Activated T-helper 1 cell treated with anti-CD3 and anti-CD28 coated beads, Interleukin-12 subunit alpha, Interleukin-12 subunit beta, Interleukin-2, Interleukin-4 antibody, amounts not matched to agents 30 ng/mL and 10 ng/mL and 1 ng/mL, durations not matched to agents 14 hours and 24 hours and 36 hours (primary cell): ENCODE data around the gene RNASEH1. TPM values are rescaled to one million over a fixed set of nuclear protein-coding genes. Genes with fewer than 3 reads are reported as not detected.
A peak's percentile ranks its signal among the peaks of the same experiment; 100 is the strongest.
"Not testable (repeated sequence)": the region's sequence is repeated elsewhere in the genome, so short reads cannot be mapped to it uniquely, and the experiment has no call there.

ENCODE experiments used
- DNase-seq: peaks from one replicate; pipeline ENCODE4 v3.0.0; 2021; ENCODE audit warnings: low spot score
- H3K27ac Mint-ChIP-seq: one replicate; pipeline ENCODE4 v1.8.0; 2021; ENCODE audit warnings: mild to moderate bottlenecking, mixed read lengths
- H3K27me3 Mint-ChIP-seq: one replicate; pipeline ENCODE4 v1.8.0; 2022; ENCODE audit warnings: mild to moderate bottlenecking, moderate library complexity, mixed read lengths; ENCODE audit not compliant: insufficient read depth
- H3K36me3 Mint-ChIP-seq: one replicate; pipeline ENCODE4 v1.8.0; 2021; ENCODE audit warnings: low read depth, mixed read lengths
- H3K4me1 Mint-ChIP-seq: one replicate; pipeline ENCODE4 v1.8.0; 2021; ENCODE audit warnings: low read depth, mixed read lengths
- H3K4me3 Mint-ChIP-seq: one replicate; pipeline ENCODE4 v1.8.0; 2021; ENCODE audit warnings: mild to moderate bottlenecking, moderate library complexity, mixed read lengths
- H3K9me3 Mint-ChIP-seq: one replicate; pipeline ENCODE4 v1.8.0; 2021; ENCODE audit warnings: mixed read lengths
- intact Hi-C: fragments of 100-400 bp; cut with micrococcal nuclease; formaldehyde crosslinking; loops from one replicate; pipeline ENCODE4 v1.15.1; 2024
- total RNA-seq: library from RNA; stranded (reverse); gene quantifications from 2 replicates; pipeline ENCODE4 v1.2.3, GENCODE V29; 2022

The RNASEH1 gene
- total RNA-seq, 1 donor from 2014 or later = 30.5 TPM

GRCh38 chr2:3585261-3586109, 27.4 kb upstream of the RNASEH1 start:
- Mint-ChIP-seq H3K27me3 (no peaks in the 10 kb centered on the region), H3K9me3 (no peaks in the 10 kb centered on the region), H3K4me3 (no peak overlapping the region), H3K36me3 (peaks cover 17% of the 10 kb centered on the region), H3K27ac (no peak overlapping the region), H3K4me1 (peaks cover 7% of the 10 kb centered on the region)
- DNase-seq = no peak
- intact Hi-C loops = no loop called here

- no peak for DNase-seq
- Mint-ChIP-seq H3K4me3 (no peak overlapping the region), H3K27me3 (no peaks in the 10 kb centered on the region), H3K9me3 (no peaks in the 10 kb centered on the region), H3K4me1 (peaks cover 14% of the 10 kb centered on the region), H3K36me3 (peaks cover 23% of the 10 kb centered on the region), H3K27ac (no peak overlapping the region)
- intact Hi-C loops = no loop called here
Observed at GRCh38 chr2:3584608-3585260, 26.6 kb upstream of the RNASEH1 start.

GRCh38 chr2:3584076-3584475, 25.9 kb upstream of the RNASEH1 start:
- H3K27ac Mint-ChIP-seq = no peak overlapping the region
- no peaks in the 10 kb centered on the region for H3K27me3 Mint-ChIP-seq
- intact Hi-C loops = no loop called here
- DNase-seq = no peak
- peaks cover 29% of the 10 kb centered on the region for H3K36me3 Mint-ChIP-seq
- H3K4me3 Mint-ChIP-seq = no peak overlapping the region
- H3K4me1 Mint-ChIP-seq = peaks cover 21% of the 10 kb centered on the region
- H3K9me3 Mint-ChIP-seq = no peaks in the 10 kb centered on the region

- Mint-ChIP-seq H3K4me1 (peaks cover 45% of the 10 kb centered on the region), H3K36me3 (peaks cover 52% of the 10 kb centered on the region)
Observed at GRCh38 chr2:3581367-3582262, 23.5 kb upstream of the RNASEH1 start.

GRCh38 chr2:3580449-3580848, 22.3 kb upstream of the RNASEH1 start:
- H3K27ac Mint-ChIP-seq = no peak overlapping the region
- DNase-seq = no peak
- peaks cover 62% of the 10 kb centered on the region for H3K36me3 Mint-ChIP-seq
- H3K9me3 Mint-ChIP-seq = no peaks in the 10 kb centered on the region
- peaks cover 54% of the 10 kb centered on the region for H3K4me1 Mint-ChIP-seq
- no peaks in the 10 kb centered on the region for H3K27me3 Mint-ChIP-seq
- intact Hi-C loops = no loop called here
- no peak overlapping the region for H3K4me3 Mint-ChIP-seq

More at GRCh38 chr2:3581367-3582262, 23.5 kb upstream of the RNASEH1 start:
- no peak overlapping the region for H3K27ac Mint-ChIP-seq
- intact Hi-C loops = no loop called here
- no peak overlapping the region for H3K4me3 Mint-ChIP-seq
- H3K27me3 Mint-ChIP-seq = no peaks in the 10 kb centered on the region
- H3K9me3 Mint-ChIP-seq = no peaks in the 10 kb centered on the region
- no peak for DNase-seq

- no peak for DNase-seq
- Mint-ChIP-seq H3K36me3 (peaks cover 62% of the 10 kb centered on the region), H3K4me3 (peak overlapping the region; percentile 46), H3K9me3 (no peaks in the 10 kb centered on the region), H3K4me1 (peaks cover 58% of the 10 kb centered on the region), H3K27ac (no peak overlapping the region), H3K27me3 (no peaks in the 10 kb centered on the region)
- intact Hi-C loops = loop anchor here (2.0 kb wide), 1 partner anchor 18 kb away; no protein-coding TSS in a partner anchor
Observed at GRCh38 chr2:3578987-3579386, 20.9 kb upstream of the RNASEH1 start.

GRCh38 chr2:3576263-3576630, 18.1 kb upstream of the RNASEH1 start:
- H3K4me3 Mint-ChIP-seq = peak overlapping the region; percentile 99
- H3K27me3 Mint-ChIP-seq, H3K9me3 Mint-ChIP-seq, DNase-seq, intact Hi-C loops: not testable (repeated sequence)
- peak overlapping the region; percentile 91 for H3K27ac Mint-ChIP-seq
- peaks cover 54% of the 10 kb centered on the region for H3K4me1 Mint-ChIP-seq
- peaks cover 50% of the 10 kb centered on the region for H3K36me3 Mint-ChIP-seq

- Mint-ChIP-seq H3K4me3 (peak overlapping the region; percentile 99), H3K27me3 (peaks cover 1% of the 10 kb centered on the region), H3K27ac (peak overlapping the region; percentile 91), H3K36me3 (peaks cover 47% of the 10 kb centered on the region), H3K9me3 (no peaks in the 10 kb centered on the region), H3K4me1 (peaks cover 54% of the 10 kb centered on the region)
- intact Hi-C loops = loop anchor here (1.0 kb wide), 5 partner anchors 17 to 962 kb away; partner anchors contain the start of genes EIPR1 and RNASEH1
- DNase-seq = peak; percentile 17
Observed at GRCh38 chr2:3575534-3576262, 17.6 kb upstream of the RNASEH1 start.

- peaks cover 1% of the 10 kb centered on the region for H3K27me3 Mint-ChIP-seq
- intact Hi-C loops = no loop called here
- peak overlapping the region; percentile 99 for H3K4me3 Mint-ChIP-seq
- H3K9me3 Mint-ChIP-seq = no peaks in the 10 kb centered on the region
- H3K27ac Mint-ChIP-seq = no peak overlapping the region
- DNase-seq = no peak
- H3K36me3 Mint-ChIP-seq = peaks cover 33% of the 10 kb centered on the region
- peaks cover 41% of the 10 kb centered on the region for H3K4me1 Mint-ChIP-seq
Observed at GRCh38 chr2:3574155-3574554, 16.0 kb upstream of the RNASEH1 start.

GRCh38 chr2:3572620-3573019, 14.5 kb upstream of the RNASEH1 start:
- H3K36me3 Mint-ChIP-seq = peaks cover 18% of the 10 kb centered on the region
- no peaks in the 10 kb centered on the region for H3K9me3 Mint-ChIP-seq
- H3K4me1 Mint-ChIP-seq = peaks cover 25% of the 10 kb centered on the region
- peaks cover 1% of the 10 kb centered on the region for H3K27me3 Mint-ChIP-seq
- DNase-seq = no peak
- intact Hi-C loops = no loop called here
- no peak overlapping the region for H3K4me3 Mint-ChIP-seq
- H3K27ac Mint-ChIP-seq = no peak overlapping the region

GRCh38 chr2:3571284-3571683, 13.2 kb upstream of the RNASEH1 start:
- Mint-ChIP-seq H3K36me3 (peaks cover 7% of the 10 kb centered on the region), H3K4me1 (peaks cover 13% of the 10 kb centered on the region), H3K4me3 (no peak overlapping the region), H3K27ac (no peak overlapping the region), H3K9me3 (no peaks in the 10 kb centered on the region), H3K27me3 (peaks cover 1% of the 10 kb centered on the region)
- DNase-seq = no peak
- intact Hi-C loops = no loop called here

- DNase-seq, intact Hi-C loops, H3K36me3 Mint-ChIP-seq, H3K27me3 Mint-ChIP-seq, H3K4me1 Mint-ChIP-seq, H3K9me3 Mint-ChIP-seq, H3K27ac Mint-ChIP-seq, H3K4me3 Mint-ChIP-seq: not testable (repeated sequence)
Observed at GRCh38 chr2:3569656-3570055, 11.5 kb upstream of the RNASEH1 start.
